K562 (cell line): ENCODE measurements around the gene ADAM22. TPM values are rescaled to one million over a fixed set of nuclear protein-coding genes. Genes with fewer than 3 reads are reported as not detected.

Source experiments
- MGA ChIP-seq: fragments of 450-650 bp; IDR thresholded peaks from 2 replicates; pipeline ENCODE4 v1.6.1; 2016; ENCODE audit warnings: mild to moderate bottlenecking, moderate library complexity
- ZNF511 ChIP-seq: sonication (generic); formaldehyde crosslinking; IDR thresholded peaks from 2 replicates; pipeline ENCODE4 v1.8.0; 2022; ENCODE audit warnings: mild to moderate bottlenecking, missing genetic modification reagents
- polyA plus RNA-seq, 8 experiments: library from polyadenylated mRNA; depleted of rRNA in 4 of 8; stranded (reverse) in 5 of 8; unstranded in 3 of 8; fragments of >200 nt; fragmentation: Nextera tagmentation in 2 of 8; fragmentation: Illumina TruSeq in 1 of 8; extraction: Ambion mirVana in 2 of 8; extraction: Trizol in 1 of 8; gene quantifications; 2 replicates each; pipeline versions ENCODE4 v1.2.1 to v1.2.3, GENCODE V29; 2011 to 2014; ENCODE audit warnings: inconsistent platforms in 1 of 8, missing spikeins in 1 of 8
- total RNA-seq, 7 experiments: library from RNA; depleted of rRNA in 6 of 7; stranded (reverse); fragments of >200 nt in 6 of 7; fragmentation: Illumina TruSeq in 2 of 7; extraction: Trizol in 2 of 7; gene quantifications; 2 replicates each; pipeline versions ENCODE4 v1.2.1 to v1.2.3, GENCODE V29; 2011 to 2021; ENCODE audit warnings: low replicate concordance in 1 of 7

Gene ADAM22
- total and polyA plus RNA-seq, 9 of the 15 experiments (the other 6 are each of a cell fraction or from before 2014, with no cell fraction given) = 0.01 to 0.58 (median 0.18) TPM

GRCh38 chr7:88167223-88167622, 233.2 kb downstream of the ADAM22 start (continued):
- TF ChIP-seq MGA (no peak), ZNF511 (no peak)
